ENCODE results near the gene CD320. TPM values are rescaled to one million over a fixed set of nuclear protein-coding genes. Genes with fewer than 3 reads are reported as not detected.
A peak's percentile ranks its signal among the peaks of the same experiment; 100 is the strongest.
"Not testable (repeated sequence)": the region's sequence is repeated elsewhere in the genome, so short reads cannot be mapped to it uniquely, and the experiment has no call there.

CD320 gene
- total RNA-seq, 2 experiments from 2014 or later: 42.0 to 49.8 TPM

DNA sequence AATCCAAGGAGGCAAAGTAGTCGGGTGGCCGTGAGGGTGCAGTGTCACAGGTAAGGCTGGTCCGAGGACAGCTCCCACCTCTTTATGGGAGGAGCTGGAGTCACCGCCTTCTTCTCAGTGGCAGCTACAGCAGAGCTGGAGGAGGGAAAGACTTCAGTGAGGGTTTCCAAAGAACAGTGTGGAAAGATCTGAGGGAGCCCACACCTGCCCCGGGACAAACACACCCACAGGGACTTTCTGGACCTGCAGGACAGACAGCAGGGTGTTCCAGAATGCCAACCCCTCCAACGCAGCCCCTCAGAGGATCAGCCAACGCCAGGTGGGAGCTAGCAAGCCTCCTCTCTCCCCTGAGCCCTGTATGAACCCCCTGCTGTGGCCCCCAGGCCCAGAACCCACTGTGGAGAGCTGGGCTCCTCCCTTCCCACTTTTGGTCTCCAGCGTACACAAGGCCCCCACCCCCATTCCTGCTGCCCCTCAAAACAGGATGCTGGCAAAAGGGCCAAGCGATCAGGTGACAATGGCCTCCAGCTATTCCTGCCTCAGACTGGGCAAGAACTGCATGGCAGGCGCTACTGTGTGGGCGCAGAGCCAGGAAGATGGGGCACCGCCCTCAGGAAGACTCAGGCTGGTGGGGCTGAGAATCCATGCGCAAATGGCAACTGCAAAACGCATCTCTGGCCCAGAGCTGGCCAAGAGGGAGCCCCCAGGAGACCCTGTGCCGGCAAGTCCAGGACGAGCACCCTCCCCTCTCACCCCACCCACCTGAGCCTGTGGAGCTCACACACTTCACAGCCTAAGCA is 3.5 kb upstream of the CD320 start:
- H3K27me3 Mint-ChIP-seq: no peaks in the 10 kb centered on the region
- CTCF ChIA-PET: interaction anchor here (1.0 to 1.9 kb wide), 2 partner anchors 9 to 12 kb away, joined by 3 to 7 read pairs; partner anchors contain the start of genes NDUFA7 and RPS28
- peaks cover 18% of the 10 kb centered on the region for H3K36me3 Mint-ChIP-seq
- DNase-seq (no peak), ATAC-seq (no peak)
- H3K9me3 Mint-ChIP-seq (ENCODE audit: low read depth): no peaks in the 10 kb centered on the region
- peaks cover 22% of the 10 kb centered on the region for H3K4me1 Mint-ChIP-seq
- H3K27ac Mint-ChIP-seq: no peak overlapping the region
- H3K4me3 Mint-ChIP-seq: no peak overlapping the region

GRCh38 chr19:8310342-8311055 is 2.3 kb upstream of the CD320 start:
- ATAC-seq (no peak), DNase-seq (no peak)
- peaks cover 30% of the 10 kb centered on the region for H3K4me1 Mint-ChIP-seq

GRCh38 chr19:8308891-8309291 is 733 bp upstream of the CD320 start:
- Mint-ChIP-seq H3K4me3 (peak overlapping the region; percentile 86), H3K36me3 (peaks cover 14% of the 10 kb centered on the region), H3K4me1 (peaks cover 33% of the 10 kb centered on the region), H3K9me3 (ENCODE audit: low read depth) (no peaks in the 10 kb centered on the region), H3K27me3 (no peaks in the 10 kb centered on the region), H3K27ac (peak overlapping the region; percentile 85)
- no peak for ATAC-seq
- CTCF ChIA-PET: interaction anchor here (1.3 kb wide), 1 partner anchor 11 kb away, joined by 6 read pairs; no protein-coding TSS in a partner anchor
- DNase-seq: no peak

More at GRCh38 chr19:8310342-8311055, 2.3 kb upstream of the CD320 start:
- CTCF ChIA-PET: interaction anchor here (1.0 to 1.9 kb wide), 3 partner anchors 10 to 13 kb away, joined by 3 to 7 read pairs (median 3); partner anchors contain the start of genes NDUFA7 and RPS28
- no peak overlapping the region for H3K4me3 Mint-ChIP-seq
- H3K9me3 Mint-ChIP-seq (ENCODE audit: low read depth): no peaks in the 10 kb centered on the region
- no peak overlapping the region for H3K27ac Mint-ChIP-seq
- peaks cover 16% of the 10 kb centered on the region for H3K36me3 Mint-ChIP-seq
- no peaks in the 10 kb centered on the region for H3K27me3 Mint-ChIP-seq

DNA sequence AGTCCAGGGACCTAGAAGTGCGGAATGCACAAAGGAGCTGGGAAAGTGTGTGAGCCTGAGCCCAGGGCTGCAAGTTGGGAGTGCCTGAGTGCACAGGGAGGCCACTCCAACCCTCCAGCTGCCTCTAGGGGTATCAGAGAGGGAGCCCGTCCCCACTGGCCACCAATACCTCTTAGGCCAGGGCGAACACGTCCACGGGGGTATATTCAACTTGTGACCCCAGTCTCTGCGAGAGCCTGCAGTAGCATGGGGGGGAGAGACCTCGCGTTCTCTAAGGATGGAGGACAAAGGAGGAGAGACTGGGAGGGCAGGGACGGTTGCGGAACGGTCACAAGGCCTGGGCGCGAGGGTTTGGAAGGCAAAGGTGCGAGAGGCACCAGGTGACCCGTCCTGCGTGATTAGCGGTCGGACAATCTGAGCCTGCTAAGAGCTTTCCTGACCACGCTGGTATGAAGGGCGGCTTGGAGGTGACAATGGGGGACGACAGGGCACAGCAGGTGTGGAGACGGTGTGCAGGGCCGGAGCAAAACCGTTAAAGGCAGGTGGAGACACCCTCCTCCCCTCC is 676 bp downstream of the CD320 start:
- DNase-seq: no peak
- no peaks in the 10 kb centered on the region for H3K27me3 Mint-ChIP-seq
- H3K27ac Mint-ChIP-seq: peak overlapping the region; percentile 85
- CTCF ChIA-PET: interaction anchor here (0.8 kb wide), 1 partner anchor 16 kb away, joined by 3 read pairs; no protein-coding TSS in a partner anchor
- H3K36me3 Mint-ChIP-seq: peaks cover 14% of the 10 kb centered on the region
- peak overlapping the region; percentile 86 for H3K4me3 Mint-ChIP-seq
- H3K9me3 Mint-ChIP-seq (ENCODE audit: low read depth): no peaks in the 10 kb centered on the region
- peaks cover 33% of the 10 kb centered on the region for H3K4me1 Mint-ChIP-seq
- ATAC-seq: no peak

DNA sequence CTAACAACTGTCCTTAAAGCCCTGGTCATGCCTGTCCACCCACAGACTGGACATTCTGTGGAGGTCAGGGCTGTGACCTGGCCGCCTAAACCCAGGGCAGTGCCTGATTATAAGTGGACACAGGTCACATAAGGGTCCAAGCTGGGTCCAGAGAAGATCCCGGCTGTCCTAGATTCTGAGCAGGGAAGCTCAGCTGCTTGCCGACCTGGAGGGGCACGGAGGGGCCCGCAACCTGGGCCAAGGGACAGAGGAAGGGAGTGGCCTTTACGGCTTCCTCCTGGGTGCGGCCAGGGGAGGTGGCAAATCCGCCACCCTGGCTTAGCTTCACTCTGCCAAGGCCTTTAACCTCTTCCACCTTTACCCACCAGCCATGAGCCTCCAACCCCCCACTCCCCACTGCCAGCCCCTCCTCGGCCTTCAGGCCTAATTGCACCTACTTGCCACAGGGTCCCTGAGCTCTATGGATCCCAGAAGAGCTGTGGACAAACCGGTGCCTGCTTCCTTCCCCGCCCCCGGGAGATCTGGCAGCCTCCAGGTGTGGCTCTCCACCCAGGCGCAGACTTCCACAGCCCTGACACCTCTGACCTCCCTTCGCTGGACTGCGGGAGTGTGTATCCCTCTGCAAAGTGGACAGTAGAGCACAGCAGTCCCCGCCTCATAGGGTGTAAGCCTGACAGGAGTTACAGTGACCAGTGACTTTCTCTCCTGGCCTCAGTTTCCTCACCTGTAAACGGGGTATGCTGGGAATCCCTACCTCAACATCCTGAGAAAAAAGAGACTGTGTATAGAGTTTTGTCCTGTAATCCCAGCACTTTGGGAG is 1.7 kb downstream of the CD320 start:
- H3K4me1 Mint-ChIP-seq: peaks cover 33% of the 10 kb centered on the region
- peak; percentile 35 for DNase-seq
- peak overlapping the region; percentile 86 for H3K4me3 Mint-ChIP-seq
- no peak for ATAC-seq
- peak overlapping the region; percentile 85 for H3K27ac Mint-ChIP-seq
- H3K9me3 Mint-ChIP-seq (ENCODE audit: low read depth): no peaks in the 10 kb centered on the region
- H3K36me3 Mint-ChIP-seq: peaks cover 18% of the 10 kb centered on the region
- CTCF ChIA-PET: interaction anchor here (1.3 to 1.9 kb wide), 2 partner anchors 14 to 275 kb away, joined by 4 to 5 read pairs; no protein-coding TSS in a partner anchor
- H3K27me3 Mint-ChIP-seq: no peaks in the 10 kb centered on the region

GRCh38 chr19:8305798-8306197 is 2.4 kb downstream of the CD320 start:
- Mint-ChIP-seq H3K27ac (no peak overlapping the region), H3K36me3 (peaks cover 13% of the 10 kb centered on the region), H3K4me3 (no peak overlapping the region), H3K9me3 (ENCODE audit: low read depth) (no peaks in the 10 kb centered on the region), H3K4me1 (peaks cover 33% of the 10 kb centered on the region), H3K27me3 (no peaks in the 10 kb centered on the region)
- no peak for ATAC-seq
- peak; percentile 37 for DNase-seq
- CTCF ChIA-PET: interaction anchor here (1.3 to 1.9 kb wide), 2 partner anchors 14 to 275 kb away, joined by 4 to 5 read pairs; no protein-coding TSS in a partner anchor

- ATAC-seq (no peak), DNase-seq (peak; percentile 45)
- H3K36me3 Mint-ChIP-seq: peaks cover 10% of the 10 kb centered on the region
- CTCF ChIA-PET: interaction anchor here (1.0 to 1.9 kb wide), 3 partner anchors 15 to 276 kb away, joined by 3 to 5 read pairs (median 4); partner anchors contain the start of genes NDUFA7 and RPS28
- no peaks in the 10 kb centered on the region for H3K27me3 Mint-ChIP-seq
- no peak overlapping the region for H3K4me3 Mint-ChIP-seq
- no peak overlapping the region for H3K27ac Mint-ChIP-seq
- peaks cover 33% of the 10 kb centered on the region for H3K4me1 Mint-ChIP-seq
- H3K9me3 Mint-ChIP-seq (ENCODE audit: low read depth): no peaks in the 10 kb centered on the region
Measured at GRCh38 chr19:8304841-8305621, 3.1 kb downstream of the CD320 start.

GRCh38 chr19:8302734-8303133 is 5.4 kb downstream of the CD320 start:
- ATAC-seq (no peak), DNase-seq (peak; percentile 34)
- peaks cover 21% of the 10 kb centered on the region for H3K4me1 Mint-ChIP-seq
- CTCF ChIA-PET: interaction anchor here (1.3 kb wide), 1 partner anchor 19 kb away, joined by 3 read pairs; the partner anchor contains the start of genes NDUFA7 and RPS28
- H3K27ac Mint-ChIP-seq: no peak overlapping the region
- peaks cover 8% of the 10 kb centered on the region for H3K36me3 Mint-ChIP-seq
- H3K27me3 Mint-ChIP-seq: no peaks in the 10 kb centered on the region
- H3K4me3 Mint-ChIP-seq: no peak overlapping the region
- H3K9me3 Mint-ChIP-seq (ENCODE audit: low read depth): no peaks in the 10 kb centered on the region

DNA sequence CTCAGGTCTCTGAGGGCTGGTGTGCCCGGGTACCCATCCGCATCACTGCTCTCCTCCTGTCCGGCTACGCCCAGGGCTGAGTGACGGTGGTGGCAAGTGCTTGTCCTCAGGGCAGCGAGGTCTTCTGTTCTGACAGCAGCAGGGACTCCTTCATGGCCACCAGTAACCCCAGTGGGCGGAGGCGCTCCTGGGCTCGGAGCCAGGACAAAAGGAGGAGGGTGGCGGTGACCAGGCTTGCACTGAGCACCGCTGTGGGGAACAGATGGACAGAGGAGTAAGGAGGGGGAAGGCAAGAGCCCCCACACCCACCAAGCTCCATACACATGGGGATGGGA is 5.8 kb downstream of the CD320 start:
- H3K27me3 Mint-ChIP-seq: no peaks in the 10 kb centered on the region
- no peaks in the 10 kb centered on the region for H3K9me3 Mint-ChIP-seq (ENCODE audit: low read depth)
- no peak overlapping the region for H3K4me3 Mint-ChIP-seq
- ATAC-seq (no peak), DNase-seq (peak; percentile 37)
- peaks cover 17% of the 10 kb centered on the region for H3K4me1 Mint-ChIP-seq
- peaks cover 8% of the 10 kb centered on the region for H3K36me3 Mint-ChIP-seq
- no peak overlapping the region for H3K27ac Mint-ChIP-seq
- CTCF ChIA-PET: interaction anchor here (0.9 kb wide), 1 partner anchor 33 kb away, joined by 3 read pairs; no protein-coding TSS in a partner anchor

DNA sequence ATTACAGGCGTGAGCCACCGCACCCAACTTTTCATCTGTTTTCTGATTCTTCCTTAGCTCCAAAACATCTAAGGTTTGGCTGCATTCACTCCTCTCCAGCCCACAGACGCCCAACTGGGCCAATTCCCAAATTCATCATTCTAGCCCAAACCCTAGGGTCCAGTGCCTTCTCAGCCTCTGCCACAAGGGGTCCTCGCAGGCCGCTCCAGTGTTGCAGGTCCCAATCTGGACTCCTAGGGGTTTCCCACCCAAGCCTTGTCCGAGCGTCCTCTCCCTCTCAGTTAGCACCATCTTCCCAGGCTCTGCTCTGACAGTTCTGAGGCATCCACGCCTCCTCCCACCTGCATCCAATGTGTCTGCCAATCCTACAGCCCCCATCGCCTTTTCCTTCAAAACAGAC is 16.8 kb downstream of the CD320 start:
- ATAC-seq: peak; percentile 38
- CTCF ChIA-PET; H3K27me3 Mint-ChIP-seq; H3K27ac Mint-ChIP-seq; H3K36me3 Mint-ChIP-seq; H3K9me3 Mint-ChIP-seq (ENCODE audit: low read depth); H3K4me1 Mint-ChIP-seq; H3K4me3 Mint-ChIP-seq; DNase-seq: not testable (repeated sequence)

DNA sequence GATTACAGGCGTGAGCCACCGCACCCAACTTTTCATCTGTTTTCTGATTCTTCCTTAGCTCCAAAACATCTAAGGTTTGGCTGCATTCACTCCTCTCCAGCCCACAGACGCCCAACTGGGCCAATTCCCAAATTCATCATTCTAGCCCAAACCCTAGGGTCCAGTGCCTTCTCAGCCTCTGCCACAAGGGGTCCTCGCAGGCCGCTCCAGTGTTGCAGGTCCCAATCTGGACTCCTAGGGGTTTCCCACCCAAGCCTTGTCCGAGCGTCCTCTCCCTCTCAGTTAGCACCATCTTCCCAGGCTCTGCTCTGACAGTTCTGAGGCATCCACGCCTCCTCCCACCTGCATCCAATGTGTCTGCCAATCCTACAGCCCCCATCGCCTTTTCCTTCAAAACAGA is 31.6 kb downstream of the CD320 start:
- H3K36me3 Mint-ChIP-seq; H3K4me3 Mint-ChIP-seq; CTCF ChIA-PET; H3K27me3 Mint-ChIP-seq; H3K4me1 Mint-ChIP-seq; H3K9me3 Mint-ChIP-seq (ENCODE audit: low read depth); DNase-seq; H3K27ac Mint-ChIP-seq: not testable (repeated sequence)
- ATAC-seq: peak; percentile 41

DNA sequence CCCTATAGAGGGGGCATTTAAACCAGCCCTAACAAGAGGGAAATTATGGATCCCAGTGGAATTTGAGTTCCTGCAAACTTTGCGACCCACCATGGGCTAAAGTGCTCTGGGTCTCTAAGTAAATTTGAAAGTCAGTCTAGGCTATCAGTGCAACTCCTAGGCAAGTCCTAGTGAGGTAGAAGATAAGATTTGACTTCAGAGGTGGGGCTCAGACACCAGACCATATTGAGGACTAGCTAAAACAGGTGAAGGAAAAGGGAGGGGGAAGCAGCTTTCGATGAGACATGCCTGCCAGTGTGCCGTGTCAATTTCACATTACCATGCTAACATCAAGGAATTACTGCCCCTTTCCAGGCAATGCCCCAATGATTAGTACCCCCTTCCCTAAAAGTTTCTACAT is 38.4 kb downstream of the CD320 start:
- Mint-ChIP-seq H3K4me1 (peaks cover 16% of the 10 kb centered on the region), H3K27me3 (no peaks in the 10 kb centered on the region), H3K36me3 (peaks cover 6% of the 10 kb centered on the region), H3K9me3 (ENCODE audit: low read depth) (no peaks in the 10 kb centered on the region), H3K27ac (peak overlapping the region; percentile 92), H3K4me3 (peak overlapping the region; percentile 83)
- no peak for DNase-seq
- ATAC-seq: no peak
- CTCF ChIA-PET: interaction anchor here (0.6 to 2.2 kb wide), 8 partner anchors 32 to 311 kb away, joined by 3 to 8 read pairs (median 3); partner anchors contain the start of genes NDUFA7 and RPS28

Measured in activated CD8-positive, alpha-beta memory T cell treated with anti-CD3 and anti-CD28 coated beads, Interleukin-2, amount 10 ng/mL, durations not matched to agents 7 days and 5 days (primary cell).